HG03558 (cell line): ENCODE measurements around the gene CDH23.

Experiments
- ATAC-seq: cut with Tn5 transposase; IDR thresholded peaks from one replicate; pipeline ENCODE4 v1.9.1; 2021; ENCODE audit warnings: moderate number of reproducible peaks; ENCODE audit not compliant: unreplicated experiment; ENCODE audit errors: extremely low read depth

The CDH23 gene

DNA sequence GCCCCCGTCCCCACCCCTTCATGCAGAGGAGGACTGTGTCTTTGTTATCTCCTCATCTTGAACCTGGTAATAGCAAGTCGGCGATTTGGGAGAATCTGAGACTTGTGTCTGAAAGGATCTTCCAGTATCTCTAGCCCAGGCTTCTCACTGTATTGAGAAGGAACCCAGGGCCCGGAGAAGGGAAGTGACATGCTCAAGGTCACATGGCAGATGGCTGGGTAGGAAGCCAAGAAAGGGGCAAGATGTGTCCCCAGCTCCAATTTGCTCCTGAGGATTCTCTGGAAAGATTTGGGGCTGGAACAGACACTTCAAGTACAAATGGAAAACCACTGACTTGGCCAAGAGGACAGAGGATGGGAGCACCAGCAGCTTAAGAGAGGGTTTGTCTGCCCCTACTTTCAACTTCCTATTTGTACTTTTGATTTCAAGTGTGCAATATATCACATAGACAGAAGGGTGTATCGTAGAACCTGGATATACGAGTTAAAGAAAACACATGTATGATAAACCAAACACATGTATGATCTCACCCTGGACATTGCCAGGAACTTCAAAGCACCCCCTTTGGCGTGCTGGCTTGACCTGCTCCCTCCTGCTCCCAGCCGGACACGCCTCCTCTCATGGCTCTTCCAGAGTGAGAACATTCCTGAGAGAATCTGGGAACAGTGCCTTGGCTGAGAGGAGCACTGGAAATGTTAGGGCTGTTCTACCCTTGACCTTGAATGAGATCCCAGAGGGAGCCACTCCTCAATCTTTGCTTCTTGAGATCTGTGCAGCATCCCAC lies 79.7 kb downstream of the CDH23 start:
- no peak for ATAC-seq

DNA sequence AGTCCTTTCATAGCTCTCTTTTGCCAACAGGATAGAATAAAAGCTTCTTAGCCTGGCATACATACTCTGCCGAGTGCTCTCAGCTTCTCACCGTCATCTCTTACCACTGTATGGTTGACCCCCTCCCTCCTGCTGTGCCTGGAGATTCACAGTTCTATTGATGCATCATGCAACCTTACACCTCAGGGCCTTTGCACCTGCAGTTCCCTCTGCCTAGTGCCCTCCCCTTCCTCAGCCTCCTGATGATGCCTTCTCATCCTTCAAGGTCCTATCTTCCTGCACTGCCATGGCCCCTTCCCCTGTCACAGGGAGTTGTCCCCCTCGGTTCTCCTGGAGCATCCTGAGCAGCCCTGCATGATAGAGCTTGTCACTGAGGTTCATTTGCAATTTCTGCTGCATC lies 81.5 kb downstream of the CDH23 start:
- ATAC-seq = no peak

DNA sequence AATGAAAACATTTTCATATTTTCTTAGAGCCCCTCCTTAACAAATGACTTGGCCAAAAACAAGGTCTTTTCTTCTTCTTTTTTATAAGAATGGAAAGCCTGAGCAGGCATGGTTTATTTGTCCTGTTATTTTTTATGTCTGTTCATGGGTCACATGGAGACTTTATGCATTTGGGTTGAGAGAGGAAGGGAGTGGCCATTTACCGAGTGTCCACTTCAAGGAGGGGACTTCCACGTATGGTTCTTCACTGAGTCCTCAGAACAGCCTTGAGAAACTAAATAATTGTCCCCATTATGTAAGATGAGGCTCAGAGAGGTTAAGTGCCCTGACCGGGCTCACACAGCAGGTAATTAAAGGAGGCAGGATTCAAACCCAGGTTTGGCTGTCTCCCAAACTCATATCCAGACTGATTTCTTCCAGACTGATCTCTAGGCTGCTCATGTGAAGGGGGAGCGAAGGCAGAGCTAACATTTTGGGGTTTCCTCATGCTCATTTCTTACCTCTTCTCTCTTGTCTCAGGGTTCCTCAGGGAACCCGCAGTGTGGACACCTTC lies 82.2 kb downstream of the CDH23 start:
- no peak for ATAC-seq

DNA sequence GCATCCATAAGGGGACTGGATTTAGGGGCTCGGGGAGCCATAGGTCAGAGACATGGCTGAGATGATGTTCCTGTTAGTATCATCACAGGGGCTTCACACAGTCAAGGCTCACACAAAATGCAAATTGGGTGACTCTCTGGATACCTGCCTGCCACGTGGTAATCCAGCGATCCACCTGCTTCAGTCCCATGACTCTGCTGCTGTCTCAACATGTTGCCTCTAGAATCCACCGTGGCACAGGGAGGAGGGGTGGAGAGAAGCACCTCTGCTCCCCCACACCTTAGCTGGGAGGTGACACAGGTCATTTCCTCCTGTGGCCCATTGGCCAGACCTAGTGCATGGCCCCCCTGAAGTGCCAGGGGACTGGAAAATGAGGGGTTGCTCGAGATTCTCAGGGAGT lies 83.1 kb downstream of the CDH23 start:
- no peak for ATAC-seq

DNA sequence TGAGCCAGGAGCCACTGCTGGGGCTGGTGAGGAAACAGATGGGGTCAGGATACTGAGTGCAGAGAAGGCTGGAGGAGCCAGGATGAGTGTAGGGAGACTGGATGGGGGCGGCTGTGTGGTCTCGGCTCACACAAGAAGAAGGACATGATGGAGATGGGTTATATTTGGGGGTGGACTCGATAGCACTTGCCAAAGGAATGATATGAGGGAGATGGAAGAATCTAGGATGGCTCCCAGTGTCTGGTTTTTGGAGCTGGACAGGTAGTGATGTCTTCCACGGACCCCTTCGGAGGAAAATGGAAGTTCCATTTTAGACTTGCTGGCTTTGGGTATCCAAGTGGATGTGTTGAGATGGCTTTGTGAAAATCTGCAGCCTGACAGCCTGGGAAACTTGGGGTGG lies 83.9 kb downstream of the CDH23 start:
- ATAC-seq = no peak

DNA sequence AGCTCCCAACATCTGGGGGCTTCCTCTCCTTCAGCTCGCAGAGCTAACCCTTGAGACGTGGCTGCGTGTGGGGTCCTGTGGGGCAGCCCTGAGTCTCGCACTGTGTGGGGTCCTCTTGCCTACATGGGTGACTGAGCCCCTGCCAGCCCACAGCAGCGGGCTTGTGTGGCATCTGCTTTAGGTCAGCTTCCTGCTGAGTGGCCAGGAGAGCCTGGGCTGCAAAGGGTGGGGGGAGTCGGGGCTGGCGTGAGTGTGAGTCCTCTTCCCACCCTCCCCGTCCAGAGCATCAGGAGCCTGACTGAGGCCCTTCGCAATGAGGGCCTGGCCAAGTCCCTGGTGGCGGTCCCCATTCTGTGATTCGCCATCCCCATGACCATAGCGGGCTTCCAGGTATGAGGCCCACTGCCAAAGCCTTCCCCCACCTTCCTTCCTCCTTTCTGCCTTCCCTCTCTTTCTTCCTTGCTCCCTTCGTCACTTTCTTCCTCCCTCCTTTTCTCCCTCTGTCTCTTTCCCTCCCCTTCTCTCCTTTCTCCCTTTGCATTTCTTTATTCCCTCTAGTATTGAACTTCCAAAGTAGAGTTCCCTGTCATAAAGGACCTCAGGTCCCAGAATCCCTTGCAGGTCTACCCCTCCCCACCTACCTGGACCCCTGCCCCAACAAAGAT lies 85.2 kb downstream of the CDH23 start:
- ATAC-seq = no peak

DNA sequence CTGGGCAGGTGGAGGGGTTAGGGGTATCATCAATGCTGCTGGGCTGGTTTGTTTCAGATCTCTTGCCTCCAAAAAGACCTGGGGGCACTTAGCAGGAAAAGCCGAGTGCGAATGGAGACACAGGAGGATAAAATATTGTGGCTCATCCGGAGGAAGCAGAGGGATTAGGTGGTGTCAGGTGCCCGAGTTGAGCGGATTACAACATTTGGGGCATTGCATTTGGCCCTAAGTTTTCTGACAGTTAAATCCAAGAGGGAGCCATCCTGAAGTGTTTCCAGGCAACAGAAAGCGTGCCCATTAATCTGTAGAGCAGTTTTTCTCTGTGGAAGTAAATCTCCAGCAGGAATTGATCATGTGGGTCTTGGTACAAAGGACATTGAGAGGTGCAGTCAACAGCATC lies 85.9 kb downstream of the CDH23 start:
- no peak for ATAC-seq

DNA sequence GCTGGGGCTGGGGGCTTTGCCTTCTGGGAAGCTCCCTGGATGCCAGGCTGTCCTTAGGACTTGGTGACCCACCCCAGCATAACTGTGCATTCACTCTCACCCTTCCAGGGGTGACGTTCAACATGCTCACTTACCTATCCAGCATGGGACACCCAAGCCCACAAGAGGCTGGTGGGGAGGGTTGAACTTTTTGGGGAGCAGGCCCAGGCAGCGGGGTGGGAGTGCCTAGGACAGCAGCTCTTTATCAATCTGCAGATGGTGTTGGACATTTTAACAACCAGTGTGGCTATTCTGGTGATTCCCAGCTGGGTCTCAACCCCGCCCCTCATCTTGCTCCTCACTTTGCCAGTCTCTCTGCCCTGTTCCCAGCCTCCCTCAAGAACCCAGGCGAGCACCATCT lies 86.4 kb downstream of the CDH23 start:
- no peak for ATAC-seq

DNA sequence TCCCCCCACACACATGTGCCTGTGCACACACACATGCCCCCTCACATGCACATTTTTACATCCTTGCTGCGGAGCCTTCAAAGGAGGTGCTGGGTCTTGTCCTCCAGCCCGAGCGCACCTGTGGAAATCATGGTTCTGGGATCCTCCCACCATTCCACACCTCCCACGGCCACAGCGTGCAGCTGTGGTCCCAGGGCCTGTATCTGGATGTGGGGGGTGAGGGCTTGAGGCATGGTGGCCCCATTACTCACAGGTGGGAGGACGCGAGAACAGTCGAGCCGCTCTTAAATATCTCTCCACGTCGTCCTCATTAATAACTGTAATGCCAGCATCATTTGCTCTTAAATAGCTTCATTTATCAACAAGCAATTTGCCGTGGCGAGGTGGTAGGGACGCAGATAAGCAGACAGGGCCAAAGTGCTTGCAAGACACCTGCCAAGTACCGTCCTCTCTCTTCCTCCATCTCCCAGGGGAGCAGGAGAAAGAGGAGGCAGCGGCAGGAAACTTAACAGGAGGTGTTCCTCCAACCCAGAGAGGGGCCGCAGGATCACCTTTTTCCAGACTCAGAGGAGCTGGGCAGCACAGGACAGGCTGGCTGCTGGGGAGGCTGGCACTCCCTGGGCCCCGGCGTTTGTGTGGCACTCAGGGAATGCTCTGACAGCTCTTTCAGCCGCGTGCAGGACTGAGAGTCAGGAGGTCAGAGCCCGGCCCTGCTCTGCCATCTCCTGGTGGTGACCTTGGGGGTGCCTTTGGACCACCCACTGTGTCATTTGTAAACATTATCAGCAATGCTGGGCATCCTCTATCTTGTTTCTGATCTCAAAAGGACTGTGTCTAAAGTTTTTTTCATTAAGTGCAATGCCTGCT lies 87.4 kb downstream of the CDH23 start:
- no peak for ATAC-seq

DNA sequence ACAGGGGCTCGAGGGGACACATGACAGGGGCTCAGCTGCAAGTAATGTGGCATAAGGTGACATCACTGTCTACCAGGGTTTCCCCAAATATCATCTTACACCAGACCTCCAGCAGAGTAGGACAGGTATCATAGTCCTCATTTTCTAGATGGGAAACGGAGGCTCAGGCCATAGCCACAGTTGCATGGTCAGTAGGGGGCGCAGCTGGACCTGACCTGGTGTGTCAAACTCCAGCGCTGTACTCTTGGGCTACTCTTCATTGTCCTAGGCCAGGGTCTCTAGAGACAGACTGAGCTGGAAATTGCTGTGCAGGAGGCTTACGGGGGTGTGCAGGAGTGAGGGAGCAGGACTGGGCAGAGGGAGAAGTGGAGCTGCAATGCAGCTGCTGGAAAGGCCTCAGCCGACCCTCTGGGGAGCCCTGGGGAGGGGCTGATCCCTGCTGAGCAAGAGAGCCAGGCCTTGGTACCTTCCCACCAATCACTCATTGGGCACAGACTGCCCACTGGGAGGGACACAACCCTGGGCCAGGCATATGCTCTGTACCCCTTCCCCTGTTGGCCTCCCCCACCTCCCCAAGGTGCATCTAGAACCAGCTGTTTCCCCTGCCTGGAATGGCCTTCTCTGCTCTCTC lies 89.9 kb downstream of the CDH23 start:
- no peak for ATAC-seq

DNA sequence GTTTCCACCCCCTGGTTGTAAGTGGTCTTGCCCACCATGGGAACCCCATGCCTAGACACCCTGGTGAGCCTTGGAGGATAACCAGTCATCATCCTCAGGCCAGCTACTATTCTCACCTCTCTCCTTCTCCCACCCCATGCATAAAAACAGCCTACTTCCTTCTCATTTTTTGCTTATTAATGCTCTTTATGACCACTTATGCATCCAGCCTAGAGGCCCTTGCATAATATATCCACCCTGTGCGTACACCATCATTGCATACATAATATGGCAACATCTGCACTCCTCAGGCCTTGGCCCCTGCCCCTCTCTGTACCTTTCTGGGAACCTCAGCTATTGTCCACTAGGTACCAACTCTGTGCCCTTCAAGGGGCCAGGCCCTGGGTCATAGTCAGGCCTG lies 91.0 kb downstream of the CDH23 start:
- no peak for ATAC-seq

DNA sequence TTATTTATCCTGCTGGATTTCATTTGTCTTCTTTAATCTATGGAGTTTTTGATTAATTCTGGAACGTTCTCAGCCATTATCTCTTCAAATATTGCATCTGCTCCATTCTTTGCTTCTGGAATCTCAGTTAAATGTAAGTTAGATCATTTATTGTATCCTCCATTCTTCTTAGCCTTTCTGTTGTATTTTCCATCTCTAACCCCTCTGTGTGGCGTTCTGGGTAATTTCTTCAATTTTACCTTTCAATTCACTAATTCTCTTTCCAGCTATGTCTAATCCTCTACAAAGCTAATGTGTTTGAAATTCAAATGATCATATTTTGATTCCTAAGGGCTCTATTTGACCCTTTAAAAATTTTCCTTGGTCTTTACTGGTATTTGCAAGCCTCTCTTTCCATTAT lies 92.4 kb downstream of the CDH23 start:
- no peak for ATAC-seq

DNA sequence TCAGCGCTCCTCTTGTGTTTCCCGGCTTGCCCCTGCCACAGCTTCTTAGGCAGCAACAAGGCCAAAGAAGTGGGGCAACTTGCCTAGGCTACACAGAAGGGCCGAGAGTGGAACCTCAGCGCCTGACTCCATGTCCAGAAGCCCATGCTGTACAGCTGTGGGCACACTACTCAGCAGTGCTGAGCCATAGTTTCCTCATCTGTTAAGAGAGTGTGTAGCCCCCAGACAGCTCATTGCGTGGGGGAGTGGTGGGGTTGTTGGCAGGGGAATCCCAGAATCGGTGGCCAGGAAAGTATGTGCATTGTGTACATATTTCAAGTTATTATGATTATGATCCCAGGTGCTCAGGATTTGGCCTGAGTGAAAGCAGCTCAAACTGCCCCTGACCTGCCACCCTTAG lies 96.2 kb downstream of the CDH23 start:
- no peak for ATAC-seq

DNA sequence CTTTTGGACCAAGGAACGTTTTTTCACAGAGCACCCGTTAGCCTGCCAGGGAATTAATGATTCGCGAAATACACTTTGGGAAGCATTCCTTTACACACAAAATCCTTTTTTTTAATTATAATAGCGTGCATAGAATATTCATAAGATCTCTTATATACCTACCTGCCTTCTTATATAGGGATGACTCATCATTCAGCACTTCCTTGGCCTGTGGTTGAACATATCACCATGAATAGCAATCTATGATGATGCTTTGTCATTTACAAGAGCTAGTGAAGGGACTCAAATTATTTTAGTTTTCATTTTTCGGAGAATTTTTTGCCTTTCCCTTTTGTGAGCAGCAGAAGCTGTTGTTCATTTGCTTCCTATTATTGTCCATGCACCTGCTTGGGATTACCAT lies 97.0 kb downstream of the CDH23 start:
- no peak for ATAC-seq

DNA sequence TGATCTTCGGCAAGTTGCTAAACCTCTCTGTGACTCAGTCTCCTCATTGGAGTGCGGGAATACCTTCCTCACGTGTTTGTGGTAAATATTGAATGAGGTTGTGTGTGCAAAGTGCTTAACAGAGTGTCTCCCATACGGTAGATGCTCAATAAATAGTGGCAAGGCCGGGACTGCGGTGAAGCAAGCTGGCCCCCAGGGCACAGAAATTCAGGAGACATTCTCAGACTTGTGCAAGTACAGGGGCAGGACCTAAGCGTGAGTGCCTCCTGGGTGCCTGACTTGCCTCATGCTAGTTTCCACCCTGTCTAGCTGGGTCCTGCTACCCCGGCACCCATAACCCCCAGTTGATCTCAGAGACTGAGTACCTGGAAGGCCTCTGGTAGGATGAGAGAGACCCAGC lies 97.8 kb downstream of the CDH23 start:
- no peak for ATAC-seq

DNA sequence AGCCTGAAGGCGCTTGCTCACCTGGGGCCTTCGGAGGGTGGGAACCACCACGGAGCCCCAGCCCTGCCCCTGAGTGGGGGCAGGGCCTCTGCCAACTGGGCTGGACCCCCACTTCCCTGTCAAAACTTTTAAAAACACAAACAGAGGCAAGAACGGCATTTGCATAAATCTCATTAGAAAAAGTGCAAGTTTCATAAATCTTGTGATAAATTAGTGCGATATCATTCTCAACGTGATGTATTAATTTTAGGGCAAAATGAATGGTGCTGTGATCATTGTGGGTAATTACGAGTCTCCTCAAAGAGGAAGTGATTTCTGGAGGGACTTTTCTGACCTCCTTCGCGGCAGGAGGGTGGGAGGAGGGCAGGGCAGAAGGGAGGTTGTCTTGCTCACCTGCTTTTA lies 98.3 kb downstream of the CDH23 start:
- no peak for ATAC-seq

DNA sequence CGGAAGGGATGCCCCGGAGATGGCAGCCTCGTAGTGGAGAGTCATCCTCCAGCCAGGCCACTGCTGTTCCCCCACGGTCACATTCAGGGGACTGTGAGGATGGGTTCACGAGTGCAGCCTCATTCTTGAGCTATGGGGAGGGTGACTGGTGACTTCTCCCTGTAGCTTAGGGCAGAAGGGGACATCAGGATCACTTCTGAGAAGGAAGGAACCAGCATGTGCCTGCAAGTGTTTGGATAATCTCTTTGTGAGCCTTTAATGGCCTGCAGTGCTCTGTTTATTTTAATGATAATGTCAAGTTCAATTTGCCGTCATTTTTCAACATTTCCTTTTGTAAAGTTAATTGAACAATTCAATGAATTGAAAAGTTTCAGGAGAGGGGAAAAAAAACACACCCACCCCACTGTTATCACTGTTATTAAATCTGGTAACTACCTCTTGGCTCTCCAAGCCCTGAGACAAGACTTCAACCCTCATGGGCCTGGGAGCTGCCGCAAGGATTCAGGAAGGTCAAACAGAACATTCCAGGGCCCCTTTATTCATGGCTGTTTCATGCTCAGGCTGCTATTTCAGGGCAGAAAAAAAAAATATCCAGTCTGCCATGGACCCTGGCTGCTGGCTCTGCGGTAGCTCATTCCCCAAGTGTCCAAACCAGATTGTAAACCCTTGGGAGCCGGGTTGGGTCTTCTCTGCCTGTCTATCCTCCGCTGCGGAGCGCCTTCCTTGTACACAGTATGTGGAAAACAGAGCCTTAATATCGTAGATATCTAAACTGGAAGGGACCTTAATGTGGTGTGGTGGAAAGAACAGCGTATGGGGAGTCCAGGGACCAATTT lies 100.4 kb downstream of the CDH23 start:
- ATAC-seq = no peak

DNA sequence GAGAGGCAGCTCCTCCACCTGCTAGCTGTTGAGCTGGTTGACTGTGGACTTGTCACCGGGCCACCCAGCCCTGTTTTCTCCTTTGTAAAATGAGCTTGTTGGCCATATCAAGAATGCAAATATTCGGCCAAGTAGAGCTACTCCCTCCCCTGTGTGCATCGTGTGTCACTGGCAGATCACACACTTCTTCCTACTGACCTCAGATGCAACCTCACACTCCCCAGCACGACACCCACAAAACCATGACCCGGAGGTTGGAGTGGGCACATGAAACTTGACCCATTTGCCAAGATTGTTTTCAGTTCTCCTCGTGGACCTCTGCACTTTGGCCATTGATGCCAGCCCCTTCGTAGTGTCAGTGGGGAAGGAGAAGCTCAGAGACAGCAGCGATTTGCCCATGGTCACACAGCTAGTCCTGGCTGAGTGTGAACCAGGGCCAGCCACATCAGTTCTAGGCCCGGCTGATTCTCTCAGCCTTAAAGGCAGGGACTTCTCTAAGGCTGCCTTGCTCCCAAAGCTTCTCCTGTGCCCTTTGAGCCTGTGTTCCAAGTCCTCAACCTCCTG lies 101.1 kb downstream of the CDH23 start:
- no peak for ATAC-seq

DNA sequence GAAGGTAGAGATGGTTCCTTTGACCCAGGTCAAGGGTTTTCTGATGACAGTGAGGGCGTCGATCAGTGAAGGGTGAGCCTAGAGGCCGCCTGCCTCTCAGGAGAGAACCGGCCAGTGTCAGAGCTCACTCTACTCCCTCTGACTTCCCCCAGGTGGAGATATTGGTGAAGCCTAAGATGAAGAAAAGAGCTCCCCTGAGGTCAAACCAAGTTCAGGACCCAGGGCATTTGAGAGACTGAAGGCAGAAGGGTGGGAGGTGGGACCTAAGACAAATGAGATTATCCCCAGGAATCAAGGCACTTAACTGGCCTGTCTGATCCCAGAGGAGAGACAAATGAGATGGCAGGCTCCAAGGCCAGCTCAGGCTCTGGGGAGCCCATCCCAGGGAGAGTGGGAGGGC lies 104.7 kb downstream of the CDH23 start:
- no peak for ATAC-seq
